ENCODE data around the gene COL16A1. TPM values are rescaled to one million over a fixed set of nuclear protein-coding genes. Genes with fewer than 3 reads are reported as not detected.

COL16A1 gene
- total RNA-seq, 1 experiment from 2014 or later = 3.4 TPM

DNA sequence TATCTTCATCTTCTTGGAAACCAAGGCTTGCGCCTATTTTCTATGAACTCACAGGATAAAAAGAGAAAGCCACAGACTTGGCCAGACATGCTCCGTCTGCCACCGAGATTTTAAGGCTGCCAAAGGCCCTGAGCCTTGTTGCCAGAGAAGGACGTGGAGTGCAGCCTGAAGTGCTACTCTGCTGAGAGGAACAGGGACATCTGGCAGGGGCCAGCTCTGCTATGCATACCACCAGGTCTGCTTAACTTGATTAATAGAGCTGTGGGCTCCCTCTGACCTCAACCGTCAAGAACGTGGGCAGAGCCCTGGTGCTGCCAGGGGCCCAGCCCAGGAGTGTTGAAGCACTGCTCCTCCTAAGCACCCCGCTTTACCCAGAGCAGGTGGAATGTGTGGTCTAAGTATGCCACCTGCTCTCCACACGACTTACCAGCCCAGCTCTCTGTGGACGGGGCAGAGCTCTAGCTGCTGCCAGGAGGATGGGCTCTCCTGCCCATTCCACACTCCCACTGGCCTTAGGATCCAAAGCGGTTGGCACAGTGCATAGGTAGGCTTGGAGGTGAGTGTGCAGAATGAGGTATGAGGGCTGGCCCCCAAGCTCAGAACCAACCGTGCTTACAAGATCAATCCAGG, 75.8 kb downstream of the COL16A1 start:
- DNase-seq (ENCODE audit: extremely low read depth, low read depth) = no peak

DNA sequence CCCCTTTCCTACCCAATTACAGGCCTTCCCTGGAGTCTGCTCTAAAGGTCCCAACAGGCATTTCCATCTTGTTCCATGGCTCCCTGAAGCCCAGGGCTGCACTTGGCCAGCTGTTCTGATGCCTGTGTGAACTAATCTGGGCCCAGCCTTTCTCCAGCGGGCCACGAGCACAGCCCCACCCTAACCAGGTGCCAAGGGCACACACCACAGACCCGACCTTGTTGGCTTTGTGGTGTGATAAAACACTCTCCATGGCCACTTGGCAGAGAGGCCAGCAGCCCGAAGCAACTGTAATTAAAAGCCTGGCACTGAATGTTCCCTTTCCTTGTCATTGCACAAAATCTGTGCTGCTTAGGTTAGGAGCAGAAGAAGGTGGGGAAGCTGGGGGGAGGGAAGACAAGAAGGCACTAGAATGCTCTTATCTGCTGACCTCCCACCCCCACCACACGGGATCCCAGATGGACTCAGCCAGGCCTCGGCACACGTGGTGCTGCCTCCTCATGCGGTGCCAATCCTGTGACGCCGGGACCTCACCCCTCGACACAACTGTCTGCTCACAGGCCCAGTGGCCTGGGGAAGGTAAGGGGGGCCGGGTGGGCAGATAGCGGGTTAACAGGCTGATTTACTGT, 76.4 kb downstream of the COL16A1 start:
- DNase-seq (ENCODE audit: extremely low read depth, low read depth) = no peak

DNA sequence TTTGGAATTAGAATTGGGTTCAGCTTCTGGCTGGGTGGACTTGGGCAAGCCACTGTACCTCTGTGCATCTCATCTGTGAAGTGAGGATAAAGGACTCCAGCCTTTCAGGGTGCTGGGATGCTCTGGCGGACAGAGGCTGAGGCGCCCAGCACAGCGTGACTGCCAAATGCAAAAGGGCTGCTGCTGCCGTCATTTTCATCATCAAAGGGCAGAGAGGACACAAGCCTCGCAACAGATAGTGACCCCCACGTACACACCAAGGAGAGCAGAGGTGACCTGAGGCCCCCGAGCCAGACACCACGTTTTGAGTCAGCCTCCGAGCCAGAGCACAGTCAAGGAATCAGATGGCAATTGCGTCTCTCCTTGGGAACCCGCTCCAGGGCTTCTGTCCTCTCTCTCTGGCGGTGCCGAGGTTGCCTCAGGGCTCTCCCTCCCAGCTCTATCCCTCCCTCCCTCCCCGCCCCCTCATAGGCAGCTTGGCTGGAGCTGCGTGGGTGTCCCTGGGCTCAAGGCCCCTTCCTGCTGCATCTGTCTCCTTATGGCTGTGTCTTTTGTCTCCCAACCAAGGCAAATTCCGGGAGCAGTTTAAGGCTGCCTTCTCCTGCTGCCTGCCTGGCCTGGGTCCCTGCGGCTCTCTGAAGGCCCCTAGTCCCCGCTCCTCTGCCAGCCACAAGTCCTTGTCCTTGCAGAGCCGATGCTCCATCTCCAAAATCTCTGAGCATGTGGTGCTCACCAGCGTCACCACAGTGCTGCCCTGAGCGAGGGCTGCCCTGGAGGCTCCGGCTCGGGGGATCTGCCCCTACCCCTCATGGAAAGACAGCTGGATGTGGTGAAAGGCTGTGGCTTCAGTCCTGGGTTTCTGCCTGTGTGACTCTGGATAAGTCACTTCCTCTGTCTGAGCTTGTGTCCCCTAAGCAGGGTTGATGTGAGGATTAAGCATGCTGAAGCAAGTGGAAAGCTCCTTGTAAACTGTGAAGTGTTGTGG, 77.3 kb downstream of the COL16A1 start:
- DNase-seq (ENCODE audit: extremely low read depth, low read depth) = no peak

DNA sequence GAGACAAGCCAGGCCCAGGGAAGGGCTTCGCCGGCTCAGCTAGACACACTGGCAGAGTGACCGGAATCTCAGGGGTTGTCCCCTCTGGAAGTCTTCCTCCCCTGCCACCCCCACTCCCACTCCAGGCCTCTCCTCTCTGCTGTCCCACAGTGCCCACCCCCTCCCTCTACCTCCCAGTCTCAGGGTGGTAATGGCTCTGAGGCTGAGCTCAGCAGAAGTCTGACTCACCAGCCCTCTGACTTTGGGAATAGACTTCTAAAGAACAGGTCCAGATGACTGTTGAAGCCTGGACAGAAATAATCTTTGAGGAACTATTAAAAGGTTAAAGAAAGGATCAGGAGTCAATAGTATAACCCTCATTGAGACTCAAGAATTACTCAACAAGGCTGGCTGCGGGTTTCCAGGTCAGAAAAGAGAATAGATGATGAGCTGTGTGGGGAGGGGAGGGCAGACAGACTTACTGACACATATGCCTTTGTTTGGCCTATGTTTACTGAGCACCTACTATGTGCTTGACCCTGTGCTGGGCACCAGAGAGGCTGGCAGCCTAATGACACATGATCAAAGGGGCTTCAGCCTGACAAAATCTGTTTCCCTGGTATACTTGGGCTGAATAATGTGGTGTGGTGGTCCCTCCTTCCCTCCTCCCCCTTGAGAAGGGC, 78.1 kb downstream of the COL16A1 start:
- no peak for DNase-seq (ENCODE audit: extremely low read depth, low read depth)

DNA sequence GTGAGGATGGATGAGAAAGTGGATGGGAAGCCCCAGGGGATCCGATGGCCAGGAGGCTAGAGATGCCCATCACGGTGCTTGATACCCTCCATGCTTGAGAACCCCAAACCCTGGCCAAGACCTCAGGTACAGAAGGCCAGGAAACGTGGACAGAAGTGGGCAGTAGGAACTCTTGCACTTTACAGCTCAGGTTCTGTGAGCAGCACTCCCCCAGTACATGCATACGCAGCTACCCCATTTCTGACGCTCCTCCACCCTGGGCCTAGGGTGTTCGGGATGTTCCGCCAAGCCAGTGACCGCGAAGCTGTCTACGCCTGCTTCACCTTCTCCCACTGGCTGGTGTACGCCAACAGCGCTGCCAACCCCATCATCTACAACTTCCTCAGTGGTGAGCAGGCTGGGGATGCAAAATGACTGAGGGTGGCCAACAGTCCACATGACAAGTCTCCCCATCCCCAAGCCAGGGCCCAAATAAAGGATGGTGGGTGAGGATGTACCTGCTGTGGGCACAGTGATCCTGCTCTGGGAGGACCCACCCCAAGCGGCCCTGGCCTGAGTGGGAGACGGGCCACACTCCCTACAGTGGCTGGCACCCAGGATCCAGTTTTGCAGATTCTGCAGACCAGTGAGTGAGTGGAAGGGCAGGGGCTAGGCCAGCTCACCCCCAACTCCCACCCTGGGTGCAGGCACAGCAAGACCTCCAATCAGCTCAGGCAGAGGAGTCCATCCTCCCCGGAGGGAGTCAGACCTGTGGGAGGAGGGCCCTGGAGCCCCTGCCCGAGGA, 78.9 kb downstream of the COL16A1 start:
- no peak for DNase-seq (ENCODE audit: extremely low read depth, low read depth)

DNA sequence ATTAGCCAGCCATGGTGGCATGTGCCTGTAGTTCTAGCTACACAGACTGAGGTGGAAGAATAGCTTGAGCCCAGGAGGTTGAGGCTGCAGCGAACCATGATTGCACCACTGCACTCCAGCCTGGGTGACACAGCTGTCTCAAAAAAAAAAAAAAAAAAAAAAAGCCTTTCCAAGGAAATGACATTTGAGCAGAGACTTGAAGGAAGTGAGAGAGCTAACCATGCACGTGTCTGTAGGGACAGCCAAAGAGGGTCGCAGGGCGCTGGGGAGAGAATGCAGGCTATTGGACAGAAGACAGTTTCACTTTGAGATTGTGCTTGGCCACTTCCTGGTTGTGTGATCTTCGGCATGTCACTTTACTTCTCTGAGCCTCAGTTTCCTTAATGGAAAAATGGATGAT, 79.5 kb downstream of the COL16A1 start:
- DNase-seq (ENCODE audit: extremely low read depth, low read depth) = no peak

DNA sequence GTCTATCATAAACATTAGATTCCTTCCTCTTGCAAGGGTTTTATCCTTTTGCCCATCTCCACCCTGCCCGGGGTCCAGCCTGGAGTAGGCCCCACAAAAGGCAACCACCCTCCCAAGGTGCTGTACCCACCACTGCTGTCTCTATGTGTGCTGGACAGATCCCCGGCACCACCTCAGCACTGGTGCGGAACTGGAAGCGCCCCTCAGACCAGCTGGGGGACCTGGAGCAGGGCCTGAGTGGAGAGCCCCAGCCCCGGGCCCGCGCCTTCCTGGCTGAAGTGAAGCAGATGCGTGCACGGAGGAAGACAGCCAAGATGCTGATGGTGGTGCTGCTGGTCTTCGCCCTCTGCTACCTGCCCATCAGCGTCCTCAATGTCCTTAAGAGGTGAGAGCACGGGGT, 80.5 kb downstream of the COL16A1 start:
- no peak for DNase-seq (ENCODE audit: extremely low read depth, low read depth)

DNA sequence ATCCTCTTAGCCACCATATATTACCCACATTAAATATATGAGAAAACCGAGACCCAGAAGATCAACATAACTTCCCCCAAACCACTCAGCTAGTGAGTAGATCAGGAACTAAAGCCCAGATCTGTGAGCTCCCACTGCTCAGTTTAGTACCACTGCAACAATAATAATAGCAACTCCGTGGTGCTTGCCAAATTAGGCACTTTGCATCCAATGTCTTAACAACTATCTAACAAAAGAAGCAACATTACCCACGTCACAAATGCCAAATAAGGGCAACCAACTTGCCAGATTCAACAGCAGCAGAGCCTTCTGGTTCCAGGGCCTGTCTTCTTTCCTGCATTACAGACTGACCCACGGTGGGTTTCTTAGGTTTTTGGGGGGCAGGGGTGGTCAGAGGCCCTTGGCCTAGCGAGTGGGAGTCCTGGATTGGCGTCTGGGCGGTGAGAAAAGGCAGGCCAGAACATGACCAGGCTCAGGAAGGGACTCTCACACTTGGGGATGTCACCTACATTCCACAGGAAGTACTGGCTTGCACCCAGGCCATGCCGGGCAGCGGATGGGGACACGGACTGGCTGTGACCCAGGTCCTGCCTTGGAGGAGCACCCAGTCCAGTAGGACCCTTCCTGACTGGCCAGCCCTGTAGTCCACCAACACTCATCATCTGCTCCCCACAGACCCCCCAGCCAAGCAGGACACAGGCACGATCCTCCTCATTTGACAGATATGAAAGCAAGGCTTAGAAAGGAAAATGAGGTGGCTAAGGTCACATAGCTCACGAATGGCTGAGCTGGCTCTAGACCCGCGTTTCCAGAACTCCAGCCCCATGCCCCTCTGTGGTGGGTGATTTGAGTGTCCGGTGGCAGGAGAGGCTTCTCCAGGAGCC, 81.7 kb downstream of the COL16A1 start:
- no peak for DNase-seq (ENCODE audit: extremely low read depth, low read depth)

DNA sequence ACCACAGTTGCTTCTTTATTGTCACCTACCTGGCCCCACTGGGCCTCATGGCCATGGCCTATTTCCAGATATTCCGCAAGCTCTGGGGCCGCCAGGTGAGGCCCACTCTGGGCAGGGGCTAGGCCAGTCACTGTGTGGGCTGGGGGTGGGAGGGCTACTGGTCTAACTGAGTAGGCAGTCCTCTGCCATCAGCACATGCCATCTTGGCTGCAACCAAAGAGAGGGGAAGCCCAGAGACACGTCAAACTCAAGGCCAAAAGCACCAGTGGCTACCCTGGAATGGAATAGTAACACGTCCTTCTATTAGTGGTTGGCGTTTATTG, 82.4 kb downstream of the COL16A1 start:
- DNase-seq (ENCODE audit: extremely low read depth, low read depth) = no peak

DNA sequence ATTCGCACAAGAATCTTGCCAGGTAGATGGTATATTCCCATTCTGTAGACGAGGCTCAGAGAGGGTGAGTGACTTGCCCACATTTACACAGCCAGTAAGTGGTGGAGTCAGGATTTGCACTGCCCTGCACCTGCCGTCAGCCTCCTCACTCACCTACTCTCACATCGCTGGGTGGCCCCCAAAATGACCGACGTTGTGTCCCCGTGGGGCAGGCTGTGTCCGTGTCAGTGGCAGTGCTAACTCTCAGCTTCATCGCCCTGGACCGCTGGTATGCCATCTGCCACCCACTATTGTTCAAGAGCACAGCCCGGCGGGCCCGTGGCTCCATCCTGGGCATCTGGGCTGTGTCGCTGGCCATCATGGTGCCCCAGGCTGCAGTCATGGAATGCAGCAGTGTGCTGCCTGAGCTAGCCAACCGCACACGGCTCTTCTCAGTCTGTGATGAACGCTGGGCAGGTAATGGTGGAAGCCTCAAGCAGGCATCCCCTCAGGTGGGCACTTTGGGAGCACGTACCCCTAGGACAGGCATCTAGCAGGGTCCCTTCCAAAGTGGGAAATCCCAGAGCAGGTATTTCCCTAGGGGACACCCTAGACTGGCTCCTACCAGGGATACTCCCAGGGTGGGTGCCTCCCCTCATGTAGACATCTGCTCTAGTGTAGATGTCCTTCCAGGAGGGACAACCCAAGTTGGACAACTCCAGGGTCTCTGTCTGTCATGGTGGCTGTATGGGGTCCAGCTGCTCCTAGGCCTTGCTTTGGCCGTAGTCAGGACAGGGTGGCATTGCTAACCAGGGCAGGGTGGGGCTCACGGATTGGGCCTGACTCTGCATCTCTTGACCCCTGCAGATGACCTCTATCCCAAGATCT, 83.0 kb downstream of the COL16A1 start:
- DNase-seq (ENCODE audit: extremely low read depth, low read depth) = no peak

DNA sequence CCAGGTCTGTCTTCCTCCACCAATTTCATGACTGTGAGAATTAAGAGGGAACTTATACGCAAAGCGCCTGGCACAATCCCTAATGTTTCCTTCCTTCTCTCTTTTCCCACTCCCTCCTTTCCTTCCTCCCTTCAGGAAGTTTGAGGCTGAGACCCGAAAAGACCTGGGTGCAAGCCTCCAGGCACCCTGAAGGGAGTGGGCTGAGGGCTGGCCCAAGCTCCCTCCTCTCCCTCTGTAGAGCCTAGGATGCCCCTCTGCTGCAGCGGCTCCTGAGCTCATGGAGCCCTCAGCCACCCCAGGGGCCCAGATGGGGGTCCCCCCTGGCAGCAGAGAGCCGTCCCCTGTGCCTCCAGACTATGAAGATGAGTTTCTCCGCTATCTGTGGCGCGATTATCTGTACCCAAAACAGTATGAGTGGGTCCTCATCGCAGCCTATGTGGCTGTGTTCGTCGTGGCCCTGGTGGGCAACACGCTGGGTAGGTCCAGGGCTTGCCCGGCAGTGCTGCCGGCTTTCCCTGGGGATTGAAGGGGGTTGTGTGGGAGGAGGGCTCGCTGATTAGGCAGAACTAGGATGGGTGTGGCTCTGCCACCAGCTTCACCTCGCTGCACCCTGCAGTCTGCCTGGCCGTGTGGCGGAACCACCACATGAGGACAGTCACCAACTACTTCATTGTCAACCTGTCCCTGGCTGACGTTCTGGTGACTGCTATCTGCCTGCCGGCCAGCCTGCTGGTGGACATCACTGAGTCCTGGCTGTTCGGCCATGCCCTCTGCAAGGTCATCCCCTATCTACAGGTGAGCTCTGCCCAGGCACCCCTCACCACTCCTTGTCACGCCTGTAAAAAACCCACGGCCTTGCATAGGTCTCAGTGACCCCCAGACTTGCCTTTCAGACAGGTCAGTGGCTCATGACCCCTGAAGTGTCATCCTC, 84.6 kb downstream of the COL16A1 start:
- DNase-seq (ENCODE audit: extremely low read depth, low read depth) = no peak

DNA sequence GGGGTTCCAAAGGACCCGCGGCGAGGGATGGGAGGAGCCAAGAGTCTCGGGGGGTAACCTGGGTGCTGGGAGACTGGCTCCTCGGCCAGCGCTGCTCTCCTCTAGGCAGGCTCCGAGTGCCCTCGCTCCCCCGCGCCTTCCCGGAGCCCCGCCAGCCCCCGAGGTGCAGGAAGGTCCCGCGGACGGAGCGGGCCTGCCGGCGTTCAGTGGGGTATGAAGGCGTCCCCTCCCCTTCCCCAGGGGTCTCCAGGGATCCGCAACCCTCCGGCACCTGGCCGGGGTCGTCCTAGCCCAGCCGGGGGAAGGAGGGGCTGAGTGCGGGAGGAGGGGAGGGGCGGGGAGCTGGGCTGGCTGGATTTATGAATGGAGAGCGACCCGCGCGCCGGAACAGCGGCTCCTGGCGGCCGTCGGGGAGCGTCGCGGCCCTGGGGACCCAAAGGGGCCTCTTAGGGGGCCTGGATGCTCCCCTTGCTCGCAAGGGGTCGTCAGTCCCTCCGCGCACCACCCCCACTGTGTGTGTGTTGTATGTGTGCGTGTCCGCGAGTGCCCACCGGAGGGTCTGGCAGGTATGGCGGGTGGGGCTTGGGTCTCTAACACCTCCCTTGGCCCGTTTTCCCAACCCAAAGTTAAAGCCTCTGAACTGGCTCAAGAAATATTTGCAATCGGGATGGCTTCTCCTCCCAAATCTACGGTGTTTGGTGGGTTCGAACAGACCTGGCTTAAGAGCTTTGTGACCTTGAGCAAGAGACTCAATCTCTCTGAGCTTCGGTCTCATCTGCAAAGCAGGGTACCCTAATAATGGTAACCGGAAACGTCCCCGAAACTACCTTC, 85.7 kb downstream of the COL16A1 start:
- DNase-seq (ENCODE audit: extremely low read depth, low read depth) = peak; percentile 7

DNA sequence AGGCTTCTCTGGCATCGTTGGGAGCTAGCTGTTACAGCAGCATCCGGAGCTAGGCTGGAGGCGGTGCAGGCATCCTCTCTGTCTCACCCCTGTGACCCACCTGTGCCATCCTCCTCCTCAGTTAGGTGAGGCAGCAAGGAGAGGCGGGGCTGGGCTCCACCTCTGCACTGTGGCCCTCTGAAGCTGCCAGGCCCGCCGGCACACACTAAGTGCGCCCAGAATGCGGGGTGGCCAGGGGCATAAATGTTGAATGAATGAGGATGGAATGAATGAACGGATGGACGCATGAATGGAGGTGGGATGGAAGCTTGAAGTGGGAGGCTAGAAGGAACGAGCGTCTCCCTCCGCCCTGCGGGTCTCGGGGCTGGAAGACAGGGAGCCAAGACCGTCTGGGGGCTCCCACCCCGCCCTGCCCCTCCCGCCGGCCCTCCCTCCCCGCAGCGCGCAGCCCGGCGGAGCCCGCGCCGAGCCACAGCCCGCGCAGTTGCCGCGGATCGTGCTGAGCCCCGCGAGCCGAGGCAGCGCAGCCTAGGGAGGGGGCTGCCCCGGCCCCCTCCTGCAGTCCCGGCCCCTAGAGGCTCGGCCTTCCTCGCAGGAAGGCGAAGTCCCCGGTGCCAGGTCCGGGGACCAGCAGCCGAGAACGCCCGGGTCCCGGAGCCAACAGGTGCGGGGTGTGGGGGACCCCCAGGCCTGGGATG, 86.5 kb downstream of the COL16A1 start, which contains the start of gene HCRTR1:
Gene HCRTR1, plus strand, starts transcription at position 472 of the 698 bp plus-strand sequence. CDS start 1,504 bp downstream, outside the sequence.
- DNase-seq (ENCODE audit: extremely low read depth, low read depth) = no peak

DNA sequence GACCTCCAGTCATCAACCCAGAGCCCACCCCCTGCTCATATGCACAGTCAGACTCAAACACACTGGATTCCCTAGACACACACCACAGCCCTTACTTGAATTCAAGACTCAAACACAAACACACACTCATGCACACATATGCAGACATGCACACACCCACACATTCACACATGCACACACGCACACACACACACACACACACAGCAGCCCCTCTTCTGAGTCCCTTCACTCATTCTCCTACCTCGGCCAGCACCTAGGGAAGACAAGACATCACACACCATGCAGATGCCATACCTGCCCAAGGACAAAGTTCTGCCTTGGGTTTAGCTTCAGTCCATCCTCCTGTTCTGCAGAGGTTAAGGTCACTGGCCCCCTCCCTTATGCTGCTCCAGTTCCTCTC, 87.9 kb downstream of the COL16A1 start:
- DNase-seq (ENCODE audit: extremely low read depth, low read depth) = no peak

DNA sequence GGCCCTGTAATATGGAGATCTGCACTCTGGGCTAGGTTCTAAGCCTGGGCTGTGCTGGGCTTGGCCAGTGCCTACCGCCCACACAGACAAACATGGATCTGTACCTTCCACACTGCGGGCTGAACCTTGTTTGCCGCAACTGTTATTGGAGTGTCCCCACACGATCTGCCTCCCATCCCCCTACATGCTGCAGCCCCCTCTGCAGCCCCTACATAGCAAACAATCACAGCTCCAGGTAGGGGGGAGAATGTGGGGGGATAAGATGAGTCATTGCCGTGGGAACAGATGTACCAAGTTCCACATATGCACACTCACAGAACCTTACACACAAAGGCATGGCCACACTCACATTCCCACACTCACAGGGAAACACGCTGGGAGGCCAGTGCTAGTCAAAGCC, 88.4 kb downstream of the COL16A1 start:
- no peak for DNase-seq (ENCODE audit: extremely low read depth, low read depth)
